ENCODE measurements around the gene SYP. TPM values are rescaled to one million over a fixed set of nuclear protein-coding genes. Genes with fewer than 3 reads are reported as not detected.

Gene SYP
- total RNA-seq, 2 experiments from 2014 or later = 0.17 to 0.69 TPM

DNA sequence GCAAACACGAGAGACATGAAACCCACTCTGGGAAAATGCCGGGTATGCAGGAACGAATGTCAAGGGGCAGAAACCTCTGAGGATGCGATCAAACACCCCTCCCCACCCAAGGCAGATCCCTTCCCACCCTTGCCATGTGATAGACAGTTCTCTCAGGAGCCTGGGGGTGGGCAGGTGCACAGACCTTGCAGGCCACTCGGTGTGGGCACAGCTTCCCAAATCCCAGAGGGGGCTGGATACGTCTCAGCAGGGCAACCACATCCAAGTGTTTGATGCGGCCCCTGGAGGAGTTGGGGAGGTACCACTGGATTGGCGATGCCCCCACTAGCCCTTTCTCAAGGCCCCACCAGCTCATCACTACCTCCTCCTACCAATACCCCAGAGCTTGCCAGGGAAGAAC is 10.4 kb upstream of the SYP start:
- Histone ChIP-seq H3K4me3 (ENCODE audit: low read length) (no peak overlapping the region), H3K9me3 (ENCODE audit: control insufficient read depth in 1 of 2, insufficient read depth in 1 of 2, low read length in 2 of 2) (no peaks in the 10 kb centered on the region), H3K27ac (ENCODE audit: low read depth in 1 of 2, low read length in 2 of 2) (no peak overlapping the region), H3K27me3 (ENCODE audit: control insufficient read depth in 1 of 2, insufficient read depth in 2 of 2, low read length in 2 of 2) (no peaks in the 10 kb centered on the region), H3K4me1 (ENCODE audit: insufficient read depth, low read length) (no peaks in the 10 kb centered on the region), H3K36me3 (ENCODE audit: insufficient read depth, low read length) (no peaks in the 10 kb centered on the region)
- H3K4me3 Mint-ChIP-seq = no peak overlapping the region
- no peak for ATAC-seq (ENCODE audit: poor library complexity)
- TF ChIP-seq, protein P1, sequence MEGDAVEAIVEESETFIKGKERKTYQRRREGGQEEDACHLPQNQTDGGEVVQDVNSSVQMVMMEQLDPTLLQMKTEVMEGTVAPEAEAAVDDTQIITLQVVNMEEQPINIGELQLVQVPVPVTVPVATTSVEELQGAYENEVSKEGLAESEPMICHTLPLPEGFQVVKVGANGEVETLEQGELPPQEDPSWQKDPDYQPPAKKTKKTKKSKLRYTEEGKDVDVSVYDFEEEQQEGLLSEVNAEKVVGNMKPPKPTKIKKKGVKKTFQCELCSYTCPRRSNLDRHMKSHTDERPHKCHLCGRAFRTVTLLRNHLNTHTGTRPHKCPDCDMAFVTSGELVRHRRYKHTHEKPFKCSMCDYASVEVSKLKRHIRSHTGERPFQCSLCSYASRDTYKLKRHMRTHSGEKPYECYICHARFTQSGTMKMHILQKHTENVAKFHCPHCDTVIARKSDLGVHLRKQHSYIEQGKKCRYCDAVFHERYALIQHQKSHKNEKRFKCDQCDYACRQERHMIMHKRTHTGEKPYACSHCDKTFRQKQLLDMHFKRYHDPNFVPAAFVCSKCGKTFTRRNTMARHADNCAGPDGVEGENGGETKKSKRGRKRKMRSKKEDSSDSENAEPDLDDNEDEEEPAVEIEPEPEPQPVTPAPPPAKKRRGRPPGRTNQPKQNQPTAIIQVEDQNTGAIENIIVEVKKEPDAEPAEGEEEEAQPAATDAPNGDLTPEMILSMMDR (IDR thresholded peaks at IDR 0.05) = no peak
- H3K27ac Mint-ChIP-seq = no peak overlapping the region
- H3K27me3 Mint-ChIP-seq = no peaks in the 10 kb centered on the region
- no peak for DNase-seq
- no peaks in the 10 kb centered on the region for H3K36me3 Mint-ChIP-seq (ENCODE audit: low read depth)
- H3K4me1 Mint-ChIP-seq (ENCODE audit: low read depth) = no peaks in the 10 kb centered on the region
- ChIA-PET CTCF (no interaction called here), POLR2A (no interaction called here)
- H3K9me3 Mint-ChIP-seq = no peaks in the 10 kb centered on the region
- intact Hi-C loops (cut with DNase I, micrococcal nuclease) = no loop called here

DNA sequence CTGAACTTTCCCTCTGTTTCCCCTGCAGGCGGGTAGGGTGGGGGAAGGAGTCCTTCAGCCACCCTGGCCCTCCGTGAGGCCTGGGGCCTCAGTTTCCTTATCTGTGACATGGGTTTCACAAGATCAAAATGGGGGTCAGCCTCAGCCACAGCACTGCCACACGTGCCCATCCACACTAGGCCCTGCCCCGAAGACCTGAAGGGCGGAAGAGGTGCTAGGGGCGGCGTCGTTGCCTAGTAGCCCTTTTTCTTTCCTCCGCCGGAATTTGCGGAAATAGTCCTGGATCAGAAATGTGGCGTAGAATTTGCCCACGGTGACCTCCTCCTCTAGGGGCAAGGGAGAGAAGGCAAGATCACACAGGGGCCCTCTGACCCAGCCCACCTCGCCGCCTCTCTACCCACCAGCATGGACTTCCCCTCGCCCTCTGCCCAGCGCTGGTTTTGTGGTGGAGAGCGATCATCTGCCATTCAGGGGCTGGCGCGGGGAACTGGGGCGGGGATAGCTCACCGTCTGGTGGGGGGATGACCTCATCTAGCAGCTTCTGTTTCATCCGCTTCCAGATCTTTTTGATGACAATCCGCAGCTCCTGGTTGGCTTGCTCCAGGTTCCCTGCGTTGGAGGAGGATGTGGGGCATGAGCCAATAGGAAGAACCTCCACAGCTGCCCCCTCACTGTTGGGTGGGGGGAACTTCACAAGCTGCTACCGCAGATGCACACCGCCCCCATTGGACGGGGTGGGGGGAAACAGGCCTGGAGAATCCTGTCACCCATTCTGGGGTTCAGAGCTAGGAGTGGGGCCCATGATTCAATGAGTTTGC is 9.7 kb upstream of the SYP start:
- Mint-ChIP-seq H3K4me3 (no peak overlapping the region), H3K27me3 (no peaks in the 10 kb centered on the region), H3K9me3 (no peaks in the 10 kb centered on the region), H3K36me3 (ENCODE audit: low read depth) (no peaks in the 10 kb centered on the region), H3K27ac (no peak overlapping the region), H3K4me1 (ENCODE audit: low read depth) (no peaks in the 10 kb centered on the region)
- H3K27ac ChIP-seq (ENCODE audit: low read depth in 1 of 2, low read length in 2 of 2) = no peak overlapping the region
- no peaks in the 10 kb centered on the region for H3K4me1 ChIP-seq (ENCODE audit: insufficient read depth, low read length)
- no peaks in the 10 kb centered on the region for H3K27me3 ChIP-seq (ENCODE audit: control insufficient read depth in 1 of 2, insufficient read depth in 2 of 2, low read length in 2 of 2)
- no peak for ATAC-seq (ENCODE audit: poor library complexity)
- ChIA-PET POLR2A (no interaction called here), CTCF (no interaction called here)
- TF ChIP-seq, protein P1 (IDR thresholded peaks at IDR 0.05) = no peak
- DNase-seq = no peak
- H3K4me3 ChIP-seq (ENCODE audit: low read length) = no peak overlapping the region
- intact Hi-C loops (cut with DNase I, micrococcal nuclease) = no loop called here
- no peaks in the 10 kb centered on the region for H3K9me3 ChIP-seq (ENCODE audit: control insufficient read depth in 1 of 2, insufficient read depth in 1 of 2, low read length in 2 of 2)
- H3K36me3 ChIP-seq (ENCODE audit: insufficient read depth, low read length) = no peaks in the 10 kb centered on the region

DNA sequence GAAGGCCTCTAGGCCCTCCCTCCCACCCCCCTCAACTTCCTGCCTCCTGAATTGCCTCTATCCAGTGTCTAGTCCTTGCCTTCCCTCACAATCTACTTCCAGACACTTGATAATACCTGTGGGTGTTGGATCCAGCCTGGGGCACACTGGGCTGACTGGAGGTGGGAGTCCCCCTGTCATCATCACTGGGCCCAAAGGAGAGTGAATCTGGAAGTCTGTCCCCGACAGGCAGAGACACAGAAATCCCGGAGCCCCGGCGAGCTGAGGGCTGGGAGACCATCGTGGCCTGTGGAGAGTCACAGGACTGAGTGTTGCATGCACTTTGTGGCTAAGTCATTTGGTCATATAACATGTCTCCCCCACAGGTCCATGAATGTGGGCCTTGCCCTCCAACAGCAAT is 8.4 kb upstream of the SYP start:
- no peak overlapping the region for H3K27ac Mint-ChIP-seq
- DNase-seq (no peak), ATAC-seq (ENCODE audit: poor library complexity) (no peak)
- ChIA-PET POLR2A (no interaction called here), CTCF (no interaction called here)
- no peaks in the 10 kb centered on the region for H3K4me1 ChIP-seq (ENCODE audit: insufficient read depth, low read length)
- no peak overlapping the region for H3K27ac ChIP-seq (ENCODE audit: low read depth in 1 of 2, low read length in 2 of 2)
- no peaks in the 10 kb centered on the region for H3K27me3 Mint-ChIP-seq
- no peak overlapping the region for H3K4me3 Mint-ChIP-seq
- no peaks in the 10 kb centered on the region for H3K36me3 ChIP-seq (ENCODE audit: insufficient read depth, low read length)
- H3K9me3 ChIP-seq (ENCODE audit: control insufficient read depth in 1 of 2, insufficient read depth in 1 of 2, low read length in 2 of 2) = no peaks in the 10 kb centered on the region
- intact Hi-C loops (cut with DNase I, micrococcal nuclease) = no loop called here
- TF ChIP-seq, protein P1 (IDR thresholded peaks at IDR 0.05) = no peak
- no peaks in the 10 kb centered on the region for H3K4me1 Mint-ChIP-seq (ENCODE audit: low read depth)
- no peaks in the 10 kb centered on the region for H3K27me3 ChIP-seq (ENCODE audit: control insufficient read depth in 1 of 2, insufficient read depth in 2 of 2, low read length in 2 of 2)
- no peak overlapping the region for H3K4me3 ChIP-seq (ENCODE audit: low read length)
- H3K9me3 Mint-ChIP-seq = no peaks in the 10 kb centered on the region
- H3K36me3 Mint-ChIP-seq (ENCODE audit: low read depth) = no peaks in the 10 kb centered on the region

Measured in CD4-positive, alpha-beta T cell (primary cell).